ENCODE results near the gene C14orf119.
"Not testable (repeated sequence)": the region's sequence is repeated elsewhere in the genome, so short reads cannot be mapped to it uniquely, and the experiment has no call there.

C14orf119 gene

DNA sequence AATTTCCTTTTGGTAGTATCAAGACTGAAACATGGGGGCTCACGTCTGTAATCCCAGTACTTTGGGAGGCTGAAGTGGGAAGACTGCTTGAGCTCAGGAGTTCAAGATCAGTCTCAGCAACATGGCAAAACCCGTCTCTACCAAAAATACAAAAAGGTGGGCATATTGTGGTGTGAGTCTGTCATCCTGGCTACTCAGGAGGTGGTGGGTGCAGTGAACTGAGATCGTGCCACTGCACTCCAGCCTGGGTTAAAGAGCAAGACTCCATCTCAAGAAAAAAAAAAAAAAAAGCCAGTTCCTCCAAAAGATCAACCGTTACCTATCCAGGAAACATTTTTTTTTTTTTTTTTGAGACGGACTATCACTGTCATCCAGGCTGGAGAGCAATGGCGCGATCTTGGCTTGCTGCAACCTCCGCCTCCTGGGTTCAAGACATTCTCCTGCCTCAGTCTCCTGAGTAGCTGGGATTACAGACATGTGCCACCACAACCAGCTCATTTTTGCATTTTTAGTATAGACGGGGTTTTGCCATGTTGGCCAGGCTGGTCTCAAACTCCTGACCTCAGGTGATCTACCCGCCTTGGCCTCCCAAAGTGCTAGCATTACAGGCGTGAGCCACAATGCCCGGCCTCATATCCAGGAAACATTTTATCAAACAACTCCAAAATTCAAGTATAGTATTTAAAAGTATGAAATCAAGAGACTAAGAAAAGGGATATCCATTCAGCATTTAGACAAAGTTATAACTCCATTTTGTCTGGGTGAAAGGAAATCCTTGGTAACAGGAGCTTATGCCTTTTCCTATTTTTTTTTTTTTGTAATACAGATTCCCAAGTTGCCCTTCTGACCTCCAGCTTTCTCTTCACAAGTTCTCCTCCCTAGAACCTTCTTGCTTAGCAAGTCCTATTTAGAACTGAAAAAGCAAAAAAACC lies 3.7 kb upstream of the C14orf119 start:
- no peak for DNase-seq

DNA sequence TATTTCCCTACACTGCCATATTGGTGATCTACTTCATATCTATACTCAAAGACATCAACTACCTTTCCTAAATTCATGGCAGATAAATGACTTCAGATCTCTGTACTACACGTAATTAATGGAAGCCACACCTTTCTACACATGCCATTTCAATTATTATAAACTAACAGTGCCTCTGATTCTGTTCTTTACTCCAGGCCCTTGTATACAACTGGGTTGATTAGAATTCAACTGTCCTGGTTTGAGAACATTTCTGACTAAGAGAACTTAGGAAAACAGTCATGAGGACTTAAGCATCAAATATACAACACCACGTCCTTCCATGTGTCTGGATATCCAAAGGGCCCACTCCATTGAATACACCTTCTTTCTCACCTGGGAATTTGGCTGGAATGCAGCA lies 2.2 kb upstream of the C14orf119 start:
- DNase-seq: no peak

DNA sequence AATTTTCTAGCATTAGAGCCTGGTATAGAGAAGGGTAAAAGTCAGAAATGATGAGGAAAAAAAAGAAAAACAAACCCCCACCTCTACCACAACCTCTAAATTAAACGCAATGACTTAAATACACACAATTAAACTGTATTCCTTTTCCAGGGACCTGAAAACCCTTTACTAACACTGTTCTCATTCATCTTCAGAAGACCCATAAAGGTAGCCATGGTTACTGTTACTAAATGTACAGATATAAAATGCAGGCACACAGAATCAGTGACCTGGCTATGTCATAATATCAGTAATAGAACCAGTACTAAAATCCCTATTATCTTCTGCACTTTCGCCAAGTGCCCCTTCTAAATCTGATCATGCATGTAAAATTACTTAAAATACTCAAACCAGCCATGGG lies 1.8 kb upstream of the C14orf119 start:
- no peak for DNase-seq

DNA sequence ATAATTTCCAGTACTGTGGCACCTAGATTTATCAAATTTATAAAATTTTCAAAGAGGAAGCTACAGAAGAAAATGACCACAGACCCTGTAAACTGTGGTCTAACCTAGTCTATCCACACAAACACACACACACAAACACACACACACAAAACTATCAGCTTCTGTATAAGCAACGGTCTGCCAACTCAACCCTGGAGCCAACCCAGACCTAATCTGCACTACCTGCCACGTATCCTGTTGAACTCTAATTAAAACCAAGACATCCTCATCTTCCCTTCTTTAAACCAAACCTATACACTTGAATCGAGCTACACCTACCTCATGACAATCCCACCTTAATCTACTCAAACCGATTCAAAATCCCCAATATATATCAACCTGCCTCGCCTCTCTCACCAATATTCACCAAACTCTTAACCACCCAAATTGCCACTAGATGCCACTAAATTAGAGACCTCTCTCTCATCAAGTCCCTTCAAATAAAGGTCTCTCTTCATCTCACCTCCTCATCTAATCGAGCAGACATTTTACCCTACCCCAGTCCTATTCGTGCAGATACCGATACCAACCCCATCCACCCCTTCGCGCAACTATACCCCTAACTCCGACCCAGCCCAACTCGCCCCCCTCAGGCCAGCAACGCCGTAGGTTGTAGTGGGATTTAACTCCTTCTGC lies 1.2 kb upstream of the C14orf119 start:
- DNase-seq: no peak

DNA sequence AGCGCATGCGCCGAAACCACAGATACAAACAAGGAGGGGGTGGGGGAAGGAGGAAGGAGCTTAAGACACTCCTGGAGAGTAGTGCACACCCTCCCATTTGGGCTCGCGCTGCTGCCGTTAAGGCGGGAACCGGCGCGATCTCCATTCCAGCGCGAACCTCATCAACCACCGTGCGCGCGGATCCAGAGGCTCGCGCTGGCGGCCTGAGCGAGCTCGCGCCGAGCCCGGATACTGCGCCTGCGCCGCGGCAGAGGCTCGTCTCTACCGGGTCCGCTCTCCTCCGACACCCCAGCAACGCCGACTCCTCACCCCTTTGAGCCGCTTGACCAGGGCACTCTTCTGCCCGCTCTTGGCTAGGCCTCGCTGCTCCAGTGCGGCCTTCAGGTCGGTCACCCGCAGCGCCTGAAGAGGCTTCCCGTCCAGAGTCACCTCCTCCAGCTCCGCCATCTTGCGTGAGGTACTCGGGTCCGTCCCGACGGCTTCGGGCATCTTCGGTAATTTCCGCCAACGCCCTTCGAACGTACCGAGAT lies 574 bp upstream of the C14orf119 start, which contains the start of gene ACIN1:
Gene ACIN1 (minus strand): TSS at position 471 of the 530 bp plus-strand sequence. CDS start 24 bp downstream, at position 447.
- no peak for DNase-seq

DNA sequence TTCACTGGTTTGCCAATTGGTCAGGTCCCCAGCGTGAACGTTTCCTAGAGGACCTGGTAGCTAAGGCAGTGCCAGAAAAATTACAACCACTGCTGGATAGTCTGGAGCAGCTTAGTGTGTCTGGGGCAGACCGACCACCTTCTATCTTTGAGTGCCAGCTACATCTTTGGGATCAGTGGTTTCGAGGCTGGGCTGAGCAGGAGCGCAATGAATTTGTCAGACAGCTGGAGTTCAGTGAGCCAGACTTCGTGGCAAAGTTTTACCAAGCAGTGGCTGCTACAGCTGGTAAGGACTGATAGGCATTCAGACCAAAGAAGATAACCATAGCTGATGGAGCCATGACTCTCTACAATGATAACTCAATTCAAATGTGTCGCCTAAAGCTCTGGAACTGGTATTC lies 2.5 kb downstream of the C14orf119 start:
- no peak for DNase-seq

DNA sequence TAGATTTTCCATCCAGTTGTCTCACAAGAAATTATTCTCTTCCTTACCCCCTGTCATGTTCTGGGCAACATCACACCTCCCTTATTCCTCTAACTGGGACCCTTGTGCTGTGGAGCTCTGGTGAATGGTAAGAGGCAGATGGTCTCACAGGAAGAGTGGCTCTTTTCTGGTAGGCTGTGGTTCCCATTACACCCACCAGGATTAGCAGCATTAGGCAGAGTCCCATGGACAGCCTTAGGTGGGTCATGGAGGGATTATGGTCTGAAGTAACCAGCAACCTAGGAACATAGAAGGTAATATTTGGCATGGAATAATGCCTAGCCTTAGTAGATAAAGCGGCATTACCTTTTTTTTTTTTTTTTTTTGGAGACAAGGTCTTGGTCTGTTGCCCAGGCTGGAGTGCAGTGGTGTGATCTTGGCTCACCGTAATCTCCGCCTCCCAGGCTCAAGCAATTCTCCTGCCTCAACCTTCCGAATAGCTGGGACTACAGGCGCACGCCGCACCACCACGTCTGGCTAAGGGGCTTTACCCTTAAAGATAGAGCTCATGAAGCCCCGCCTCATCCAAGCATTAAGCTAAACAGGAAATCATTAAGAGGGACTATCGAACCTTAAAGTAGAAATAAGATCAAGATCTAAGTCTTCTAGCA lies 4.0 kb downstream of the C14orf119 start:
- DNase-seq: no peak

DNA sequence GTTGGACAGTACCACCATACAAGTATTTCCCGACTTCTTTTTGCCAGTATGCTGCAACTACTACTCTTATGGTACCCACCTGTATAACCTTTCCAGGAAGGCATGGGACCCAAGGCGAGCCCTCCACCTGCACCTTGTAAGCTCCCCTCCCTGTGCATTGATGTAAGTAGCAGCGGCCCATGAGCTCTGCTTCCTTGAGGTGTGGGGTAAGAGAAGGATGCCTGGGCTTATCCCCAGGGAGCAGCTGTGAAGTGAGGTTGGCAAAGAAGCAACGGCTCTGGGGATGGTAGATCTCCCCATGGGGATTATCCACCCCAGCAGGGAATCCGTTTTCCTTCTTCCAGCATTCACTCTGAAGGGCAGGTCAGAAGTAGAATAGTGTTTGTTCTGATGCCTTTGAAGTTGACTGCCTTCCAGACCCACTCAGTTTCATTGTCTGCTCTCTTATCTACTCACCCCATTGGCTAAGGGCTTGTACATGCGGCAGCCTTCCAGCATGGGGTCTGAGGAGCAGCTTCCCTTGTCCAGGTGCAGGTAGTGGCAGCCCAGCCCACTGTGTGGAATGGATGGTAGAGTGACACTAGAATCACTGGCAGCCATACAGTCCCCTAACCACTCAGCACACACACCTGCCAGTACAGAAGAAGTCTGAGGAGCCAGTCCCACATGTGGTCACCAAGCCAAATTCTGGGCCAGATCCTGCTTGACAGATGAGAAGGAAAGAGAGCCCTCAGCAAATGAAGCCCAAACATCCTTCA lies 6.1 kb downstream of the C14orf119 start:
- no peak for DNase-seq

DNA sequence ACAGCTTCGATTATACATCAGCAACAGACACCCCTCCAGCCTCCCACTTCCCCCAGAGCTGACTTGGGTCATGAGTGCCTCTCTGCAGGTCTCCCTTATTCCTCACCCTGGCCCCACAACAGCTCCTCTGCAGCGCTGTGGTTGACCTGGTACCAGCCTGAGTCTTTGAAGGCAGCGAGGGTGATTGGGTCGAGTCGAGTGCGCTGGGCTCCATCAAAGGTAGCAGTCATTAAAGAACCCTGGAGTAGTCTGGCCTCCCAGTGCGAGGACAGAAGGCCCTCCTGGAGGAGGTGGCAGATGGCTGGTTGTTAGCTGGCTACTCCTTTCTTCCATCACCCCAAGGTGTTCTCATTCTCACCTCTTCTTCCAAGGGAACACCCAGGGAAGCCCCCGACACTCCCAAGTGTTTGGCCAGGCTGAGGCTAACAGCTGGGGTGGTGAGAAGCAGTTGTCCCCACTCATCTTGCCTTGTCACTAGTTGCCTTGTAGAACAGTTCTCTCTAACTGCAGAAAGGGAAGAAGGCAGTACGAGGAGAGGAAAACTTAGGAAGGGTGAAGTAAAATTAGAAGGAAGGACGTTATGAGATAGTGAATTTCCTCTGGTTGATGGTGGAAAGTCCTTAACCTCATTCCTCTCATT lies 6.8 kb downstream of the C14orf119 start:
- no peak for DNase-seq

DNA sequence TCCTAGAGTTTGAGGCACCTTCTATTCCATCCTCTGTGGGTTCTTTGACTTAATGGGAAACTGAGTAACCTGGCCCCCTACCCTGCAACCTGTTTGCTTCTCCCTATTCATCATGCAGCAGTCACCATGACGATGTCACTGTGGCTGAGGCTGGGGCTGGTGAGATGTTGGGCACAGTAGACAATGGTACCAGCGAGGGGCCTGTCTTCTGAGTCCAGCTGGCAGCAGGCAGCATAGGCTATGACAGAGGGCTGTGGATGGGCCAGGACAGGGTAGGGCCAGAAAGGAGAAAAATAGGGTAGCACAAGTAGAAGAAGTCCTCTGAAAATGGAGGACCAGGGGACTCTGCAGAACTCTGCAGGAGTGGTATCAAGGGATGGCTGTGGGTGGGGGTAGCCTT lies 7.5 kb downstream of the C14orf119 start:
- DNase-seq: no peak

DNA sequence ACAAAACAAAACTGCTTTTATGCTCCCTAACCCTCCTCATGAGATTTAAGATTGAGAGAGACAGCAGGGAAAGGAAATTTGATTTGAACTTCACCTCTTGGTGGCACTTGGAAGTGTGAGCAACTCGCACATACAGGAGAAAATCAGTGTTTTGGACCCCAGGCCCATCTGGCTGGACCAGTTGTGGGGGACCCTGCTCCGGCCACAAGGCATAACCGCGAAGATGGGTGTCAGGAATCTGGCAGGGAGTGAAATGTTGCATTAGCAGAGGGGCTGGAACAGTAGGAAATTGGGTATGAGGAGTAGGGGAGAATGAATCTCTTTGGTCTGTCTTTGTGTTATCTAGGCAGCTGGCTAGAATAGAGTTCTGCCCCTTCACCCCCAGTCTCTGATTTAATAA lies 8.3 kb downstream of the C14orf119 start:
- DNase-seq: no peak

DNA sequence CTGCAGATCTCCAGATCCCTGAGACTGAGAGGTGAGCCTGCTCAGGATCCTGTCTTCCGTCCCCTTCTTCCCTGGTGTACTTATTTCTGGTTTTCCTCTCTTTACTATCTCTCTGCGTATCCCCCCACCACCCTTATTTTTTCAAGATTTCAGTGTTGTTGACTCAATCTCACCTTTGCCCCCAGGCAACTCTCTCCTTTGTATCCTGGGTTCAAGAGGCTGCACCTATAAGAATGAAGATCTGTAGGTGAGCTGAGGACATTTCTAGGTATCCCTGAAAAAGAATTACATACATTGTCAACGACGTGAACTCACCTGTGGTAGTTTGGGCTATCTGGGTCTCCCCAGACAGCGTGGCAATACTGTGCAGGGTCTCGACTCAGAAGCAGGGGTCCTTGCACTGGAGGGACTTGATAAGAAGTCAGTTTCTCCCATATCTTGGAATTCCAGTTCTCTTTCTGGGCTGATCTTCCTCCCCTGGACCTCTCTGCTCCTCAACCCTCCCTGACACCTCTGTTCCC lies 8.8 kb downstream of the C14orf119 start:
- no peak for DNase-seq

DNA sequence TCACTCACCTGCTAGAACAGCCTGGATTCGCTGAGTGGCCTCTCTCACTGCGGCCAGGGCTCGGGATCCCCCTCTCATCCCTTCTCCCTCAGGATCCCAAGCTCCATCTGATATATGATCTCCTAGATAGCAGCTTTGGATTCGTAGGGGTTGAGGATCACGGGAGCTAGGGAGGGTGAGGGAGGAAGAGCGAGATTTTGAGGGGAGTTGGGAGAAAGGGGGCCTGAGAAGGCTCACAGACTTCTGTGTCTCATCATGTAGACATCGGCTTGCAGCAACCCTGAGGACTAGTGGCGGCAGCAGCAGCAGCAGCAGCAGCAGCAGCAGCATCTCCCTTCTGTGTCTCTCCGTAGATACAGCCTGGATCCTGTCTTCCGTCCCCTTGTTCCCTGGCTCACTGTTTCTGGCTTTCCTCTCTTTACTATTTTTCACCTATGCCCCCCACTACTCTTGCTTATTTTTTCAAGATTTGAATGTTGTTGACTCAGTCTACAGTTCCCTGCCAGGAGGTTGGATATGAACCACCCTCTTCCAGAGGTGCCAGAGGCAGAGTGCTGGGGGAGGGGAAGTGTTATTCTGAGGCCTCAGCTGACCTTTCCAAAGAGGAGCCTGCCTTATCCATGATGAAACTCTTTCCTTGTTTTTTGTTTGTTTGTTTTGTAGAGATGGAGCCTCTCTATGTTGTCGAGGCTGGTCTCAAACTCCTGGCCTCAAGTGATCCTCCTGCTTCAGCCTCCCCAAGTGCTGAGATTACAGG lies 9.5 kb downstream of the C14orf119 start, which contains the start of gene CIROP:
Gene CIROP (minus strand): TSS at position 399 of the 757 bp plus-strand sequence. CDS start 69 bp downstream, at position 330.
- DNase-seq: peak; percentile 7

DNA sequence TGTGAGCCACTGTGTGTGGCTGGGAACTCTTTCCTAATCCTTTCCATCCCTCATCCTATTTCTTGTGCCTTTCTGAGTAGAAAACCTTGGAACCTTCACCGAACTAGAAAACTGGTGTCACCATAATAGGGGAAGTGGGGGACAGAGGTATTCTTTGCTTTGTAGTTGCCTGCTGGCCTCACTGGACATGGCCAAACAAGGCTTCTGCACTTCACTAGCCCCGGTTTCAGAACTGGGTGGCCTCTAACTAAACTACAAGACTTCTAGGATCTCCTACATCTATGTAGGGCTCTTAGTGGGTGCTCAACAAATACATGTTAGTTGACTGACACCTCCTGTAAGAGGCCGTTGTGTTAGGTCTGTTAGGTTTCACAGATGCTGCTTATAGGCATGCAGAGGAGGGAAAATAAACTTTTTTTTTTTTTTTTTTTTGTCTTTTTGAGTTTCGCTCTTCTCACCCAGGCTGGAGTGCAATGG lies 10.1 kb downstream of the C14orf119 start:
- no peak for DNase-seq

DNA sequence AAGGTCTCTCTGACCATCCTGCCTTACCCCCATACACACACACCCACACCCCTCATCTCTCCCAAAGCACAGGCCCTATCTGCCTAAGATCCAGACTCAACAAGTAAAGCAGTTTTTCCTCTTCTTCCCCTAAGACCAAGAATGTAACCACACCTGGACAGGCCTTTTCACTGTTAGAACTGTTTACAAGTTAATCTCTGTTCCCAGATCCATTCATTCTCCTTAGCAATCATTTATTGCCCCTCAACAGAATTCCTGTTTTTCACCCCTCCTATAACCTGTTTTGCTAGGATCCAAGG lies 11.4 kb downstream of the C14orf119 start:
- no peak for DNase-seq

DNA sequence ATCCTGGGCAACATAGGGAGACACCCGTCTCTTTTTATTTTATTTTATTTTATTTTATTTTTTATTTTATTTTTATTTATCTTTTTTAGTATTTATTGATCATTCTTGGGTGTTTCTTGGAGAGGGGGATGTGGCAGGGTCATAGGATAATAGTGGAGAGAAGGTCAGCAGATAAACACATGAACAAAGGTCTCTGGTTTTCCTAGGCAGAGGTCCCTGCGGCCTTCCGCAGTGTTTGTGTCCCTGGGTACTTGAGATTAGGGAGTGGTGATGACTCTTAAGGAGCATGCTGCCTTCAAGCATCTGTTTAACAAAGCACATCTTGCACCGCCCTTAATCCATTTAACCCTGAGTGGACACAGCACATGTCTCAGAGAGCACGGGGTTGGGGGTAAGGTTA lies 12.3 kb downstream of the C14orf119 start:
- not testable (repeated sequence) for DNase-seq

DNA sequence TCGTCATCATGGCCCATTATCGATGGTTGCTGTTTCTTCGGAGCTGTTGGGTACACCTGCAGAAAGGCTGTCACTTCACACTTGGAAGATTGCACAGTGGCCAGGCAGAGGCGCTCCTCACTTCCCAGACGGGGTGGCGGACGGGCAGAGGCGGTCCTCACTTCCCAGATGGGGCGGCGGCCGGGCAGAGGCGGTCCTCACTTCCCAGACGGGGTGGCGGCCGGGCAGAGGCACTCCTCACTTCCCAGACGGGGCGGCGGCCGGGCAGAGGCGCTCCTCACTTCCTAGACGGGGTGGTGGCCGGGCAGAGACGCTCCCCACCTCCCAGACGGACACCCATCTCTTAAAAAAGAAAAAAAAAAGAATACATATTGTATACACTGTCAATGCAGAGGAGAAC lies 12.9 kb downstream of the C14orf119 start:
- DNase-seq: not testable (repeated sequence)

DNA sequence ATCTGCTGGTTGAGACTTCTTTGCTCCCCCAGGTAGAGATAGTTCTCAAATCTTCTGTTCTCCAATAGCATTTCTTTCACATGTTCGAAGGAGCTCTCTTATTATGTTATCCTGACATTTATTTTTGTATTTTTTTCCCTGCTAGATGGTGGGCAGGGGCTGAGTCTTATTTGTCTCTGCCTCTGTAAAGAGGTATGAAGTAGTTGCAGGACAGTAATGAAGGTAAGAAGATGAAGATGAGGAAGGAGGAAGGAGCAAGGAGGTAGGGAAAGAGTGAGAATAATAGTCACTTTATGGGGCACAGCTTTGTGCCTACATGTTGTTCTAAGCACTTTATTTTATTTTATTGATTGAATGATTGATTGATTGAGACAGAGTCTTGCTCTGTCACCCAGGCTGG lies 14.5 kb downstream of the C14orf119 start:
- no peak for DNase-seq

DNA sequence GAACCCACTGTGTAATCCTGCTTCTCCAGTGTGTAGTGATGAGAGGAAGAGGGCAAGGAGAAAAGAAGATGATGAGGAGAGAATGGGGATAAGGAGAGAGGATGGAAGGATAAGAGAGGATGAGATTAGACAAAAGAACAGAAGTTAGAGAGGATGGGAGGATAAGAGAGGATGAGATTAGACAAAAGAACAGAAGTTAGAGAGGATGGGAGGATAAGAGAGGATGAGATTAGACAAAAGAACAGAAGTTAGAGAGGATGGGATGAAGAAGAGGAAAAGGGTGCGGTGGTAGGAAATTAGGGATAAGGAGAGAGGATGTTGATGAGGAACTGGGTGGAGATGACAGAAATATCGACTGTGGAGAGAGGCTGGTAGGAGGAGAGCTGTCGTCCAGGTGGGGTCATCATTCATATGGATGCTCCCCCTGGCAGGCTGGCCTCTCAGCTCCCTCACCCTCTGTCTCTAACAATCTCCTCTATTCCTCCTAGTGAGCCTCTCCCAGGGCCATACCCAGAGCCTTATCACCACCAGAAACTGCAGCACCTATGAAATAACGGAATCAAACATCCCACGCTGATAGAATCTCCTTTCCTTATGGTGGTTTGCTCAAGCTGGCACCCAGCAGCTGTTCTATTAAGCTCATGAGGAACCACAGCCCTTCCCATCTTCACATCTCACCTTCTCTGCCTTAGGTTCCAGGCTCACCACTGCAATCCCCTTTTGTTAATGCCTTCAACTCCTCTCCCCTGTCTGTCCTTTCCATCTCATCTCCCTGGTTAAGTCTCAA lies 15.5 kb downstream of the C14orf119 start:
- no peak for DNase-seq
